Lower lobe of right lung (tissue), 2 donors: ENCODE data around the gene ANXA2R. TPM values are rescaled to one million over a fixed set of nuclear protein-coding genes. Genes with fewer than 3 reads are reported as not detected.
A peak's percentile ranks its signal among the peaks of the same experiment; 100 is the strongest.
"Not testable (repeated sequence)": the region's sequence is repeated elsewhere in the genome, so short reads cannot be mapped to it uniquely, and the experiment has no call there.

Experiments used
- ATAC-seq, 2 donors: fragments of 200-7000 bp; cut with Tn5 transposase; one replicate each; pipeline ENCODE4 v1.9.1; 2020 to 2022; ENCODE audit warnings: mild to moderate bottlenecking in 2 of 2, moderate library complexity in 2 of 2
- DNase-seq: peaks from one replicate; pipeline ENCODE4 v3.0.0-alpha.2; 2020
- H3K27ac ChIP-seq: fragments of 200-600 bp; one replicate; pipeline ENCODE4 v1.8.0; 2022
- H3K27me3 ChIP-seq: fragments of 200-600 bp; one replicate; pipeline ENCODE4 v1.8.0; 2022; ENCODE audit warnings: low read depth
- H3K36me3 ChIP-seq: fragments of 200-600 bp; one replicate; pipeline ENCODE4 v1.8.0; 2022; ENCODE audit warnings: mild to moderate bottlenecking
- H3K4me1 ChIP-seq: fragments of 200-600 bp; one replicate; pipeline ENCODE4 v1.8.0; 2022
- H3K4me3 ChIP-seq: fragments of 200-600 bp; one replicate; pipeline ENCODE4 v1.8.0; 2022; ENCODE audit warnings: mild to moderate bottlenecking
- H3K9me3 ChIP-seq: fragments of 200-600 bp; one replicate; pipeline ENCODE4 v1.8.0; 2022
- CTCF ChIP-seq: fragments of 200-600 bp; IDR thresholded peaks from one replicate; pipeline ENCODE4 v1.8.0; 2022; ENCODE audit warnings: antibody characterized with exemption, mild to moderate bottlenecking
- intact Hi-C: fragments of 100-400 bp; cut with DNase I; formaldehyde crosslinking; loops from one replicate; pipeline ENCODE4 v1.11.0; 2022
- total RNA-seq: library from RNA; stranded (reverse); fragmentation: NEBNext Ultra II Directional; extraction: Animal tissue kit (Norgen Biotek cat#: 25700); gene quantifications from one replicate; pipeline ENCODE4 v1.2.1, GENCODE V29; 2021
- donor health status: DM: no; HTN: yes; CAD: no; lungs with severe emphysema.

ANXA2R gene
- total RNA-seq, 1 donor from 2014 or later = 4.4 TPM

GRCh38 chr5:43075319-43076293, 35.5 kb upstream of the ANXA2R start:
- no peaks in the 10 kb centered on the region for H3K9me3 ChIP-seq
- H3K27ac ChIP-seq = peak overlapping the region; percentile 59
- peaks cover 7% of the 10 kb centered on the region for H3K4me1 ChIP-seq
- peaks cover 47% of the 10 kb centered on the region for H3K36me3 ChIP-seq
- intact Hi-C loops = no loop called here
- H3K27me3 ChIP-seq = no peaks in the 10 kb centered on the region
- ATAC-seq (no peak), DNase-seq (no peak)
- H3K4me3 ChIP-seq = no peak overlapping the region
- no peak for TF ChIP-seq CTCF

- Histone ChIP-seq H3K27me3 (no peaks in the 10 kb centered on the region), H3K4me3 (no peak overlapping the region), H3K36me3 (peaks cover 47% of the 10 kb centered on the region), H3K4me1 (peaks cover 13% of the 10 kb centered on the region), H3K9me3 (no peaks in the 10 kb centered on the region), H3K27ac (peak overlapping the region; percentile 59)
- intact Hi-C loops = no loop called here
- TF ChIP-seq CTCF = no peak
- no peak for ATAC-seq
- no peak for DNase-seq
Measured at GRCh38 chr5:43074987-43075318, 34.8 kb upstream of the ANXA2R start.

- TF ChIP-seq CTCF = peak; percentile 67
Measured at GRCh38 chr5:43073597-43074546, 33.8 kb upstream of the ANXA2R start.

GRCh38 chr5:43069401-43069720, 29.2 kb upstream of the ANXA2R start:
- H3K27ac ChIP-seq, H3K27me3 ChIP-seq, DNase-seq, intact Hi-C loops, H3K9me3 ChIP-seq, ATAC-seq: not testable (repeated sequence)
- H3K4me1 ChIP-seq = peaks cover 28% of the 10 kb centered on the region
- H3K36me3 ChIP-seq = peaks cover 22% of the 10 kb centered on the region
- peak overlapping the region; percentile 67 for H3K4me3 ChIP-seq

More at GRCh38 chr5:43073597-43074546, 33.8 kb upstream of the ANXA2R start:
- H3K36me3 ChIP-seq = peaks cover 43% of the 10 kb centered on the region
- intact Hi-C loops = no loop called here
- ATAC-seq = peak; percentile 60 to 63
- H3K27me3 ChIP-seq = no peaks in the 10 kb centered on the region
- peaks cover 22% of the 10 kb centered on the region for H3K4me1 ChIP-seq
- DNase-seq = no peak
- H3K27ac ChIP-seq = no peak overlapping the region
- H3K9me3 ChIP-seq = no peaks in the 10 kb centered on the region
- no peak overlapping the region for H3K4me3 ChIP-seq

- H3K4me1 ChIP-seq = peaks cover 36% of the 10 kb centered on the region
- peak overlapping the region; percentile 100 for H3K27ac ChIP-seq
- H3K36me3 ChIP-seq = peaks cover 22% of the 10 kb centered on the region
- no peak for TF ChIP-seq CTCF
- H3K4me3 ChIP-seq = peak overlapping the region; percentile 67
- no peaks in the 10 kb centered on the region for H3K9me3 ChIP-seq
- intact Hi-C loops = no loop called here
- DNase-seq (no peak), ATAC-seq (no peak)
- H3K27me3 ChIP-seq = no peaks in the 10 kb centered on the region
Measured at GRCh38 chr5:43068037-43068436, 27.9 kb upstream of the ANXA2R start.
